8988T (cell line): Measurements from ENCODE around the gene SPAG8.
A peak's percentile ranks its signal among the peaks of the same experiment; 100 is the strongest.

Source experiments
- DNase-seq: peaks from one replicate; pipeline ENCODE4 v3.0.0; 2011

The SPAG8 gene

GRCh38 chr9:35812025-35812602 lies at the start of gene SPAG8:
Gene SPAG8, minus strand, starts transcription at chr9:35812262. Its CDS starts 115 bp downstream, at chr9:35812147.
- peak; percentile 94 for DNase-seq

GRCh38 chr9:35861161-35861897 lies 49.3 kb upstream of the SPAG8 start:
- no peak for DNase-seq

- DNase-seq, result no peak
Measured at GRCh38 chr9:35859990-35860339, 47.9 kb upstream of the SPAG8 start.

GRCh38 chr9:35859310-35859989 lies 47.4 kb upstream of the SPAG8 start:
- DNase-seq, result no peak

GRCh38 chr9:35858458-35858857 lies 46.4 kb upstream of the SPAG8 start:
- DNase-seq, result no peak

GRCh38 chr9:35856882-35857281 lies 44.8 kb upstream of the SPAG8 start:
- DNase-seq, result no peak

- no peak for DNase-seq
Measured at GRCh38 chr9:35856206-35856605, 44.1 kb upstream of the SPAG8 start.

- DNase-seq, result no peak
Measured at GRCh38 chr9:35854091-35854762, 42.2 kb upstream of the SPAG8 start.

GRCh38 chr9:35852876-35853865 lies 41.1 kb upstream of the SPAG8 start:
- no peak for DNase-seq

- no peak for DNase-seq
Measured at GRCh38 chr9:35852267-35852815, 40.3 kb upstream of the SPAG8 start.

- DNase-seq, result no peak
Measured at GRCh38 chr9:35847792-35848572, 35.9 kb upstream of the SPAG8 start.

- no peak for DNase-seq
Measured at GRCh38 chr9:35845824-35846771, 34.0 kb upstream of the SPAG8 start.

GRCh38 chr9:35844628-35845270 lies 32.7 kb upstream of the SPAG8 start:
- DNase-seq, result peak; percentile 69

GRCh38 chr9:35842795-35843194 lies 30.7 kb upstream of the SPAG8 start:
- no peak for DNase-seq

- no peak for DNase-seq
Measured at GRCh38 chr9:35842020-35842745, 30.1 kb upstream of the SPAG8 start.

GRCh38 chr9:35841645-35841900 lies 29.5 kb upstream of the SPAG8 start:
- no peak for DNase-seq

- no peak for DNase-seq
Measured at GRCh38 chr9:35840881-35841644, 29.0 kb upstream of the SPAG8 start.

GRCh38 chr9:35839926-35840325 lies 27.9 kb upstream of the SPAG8 start:
- DNase-seq, result no peak
